ENCODE measurements around the gene PGAM2.

Gene PGAM2

DNA sequence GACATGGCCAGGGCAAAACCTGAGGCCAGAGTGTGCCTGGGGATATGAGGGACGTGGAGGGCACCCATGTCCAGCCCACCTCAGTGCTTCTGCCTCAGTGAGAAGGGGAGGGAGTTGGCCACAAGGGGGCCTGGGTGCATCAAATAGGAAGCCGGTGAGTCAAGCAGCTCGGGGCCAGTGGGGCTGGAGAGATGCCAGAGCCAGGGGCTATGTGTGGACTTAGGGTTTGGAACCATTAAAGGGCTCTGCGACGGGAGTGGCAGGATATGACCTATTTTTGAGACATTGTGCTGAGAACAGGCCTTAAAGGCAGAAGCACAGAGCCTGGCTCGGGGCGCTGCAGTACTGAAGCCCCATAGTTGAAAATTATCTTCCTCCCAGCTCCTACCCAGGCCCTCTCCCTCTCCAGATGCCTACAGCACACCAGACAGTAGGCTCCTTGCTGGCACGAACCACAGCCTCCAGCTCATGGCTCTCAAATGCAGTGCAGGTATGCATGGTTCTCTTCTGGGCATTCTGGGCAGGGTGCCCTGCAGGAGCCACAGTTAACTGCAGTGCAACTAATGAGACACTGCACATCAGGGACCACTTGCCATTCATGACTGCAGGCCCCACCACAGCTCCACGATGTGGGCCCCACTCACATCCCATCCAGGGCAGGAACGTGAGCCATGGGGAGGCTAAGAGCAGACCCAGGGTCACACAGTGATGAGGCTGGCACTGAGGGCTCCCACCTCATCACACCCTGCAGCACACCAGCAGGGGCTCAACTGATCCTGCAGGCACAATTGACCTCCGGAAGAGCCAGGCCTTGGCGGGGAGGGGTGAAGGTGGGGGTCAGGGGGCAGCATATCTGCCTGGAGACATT, 7.2 kb upstream of the PGAM2 start:
- peak; percentile 96 for DNase-seq (ENCODE audit: low spot score)
- H3K4me1 ChIP-seq (ENCODE audit: insufficient read depth, poor library complexity, severe bottlenecking), result peaks cover 34% of the 10 kb centered on the region
- H3K27me3 ChIP-seq (ENCODE audit: insufficient read depth, poor library complexity, severe bottlenecking), result no peaks in the 10 kb centered on the region
- H3K36me3 ChIP-seq (ENCODE audit: low read depth), result peaks cover 26% of the 10 kb centered on the region
- TF ChIP-seq, protein P1, sequence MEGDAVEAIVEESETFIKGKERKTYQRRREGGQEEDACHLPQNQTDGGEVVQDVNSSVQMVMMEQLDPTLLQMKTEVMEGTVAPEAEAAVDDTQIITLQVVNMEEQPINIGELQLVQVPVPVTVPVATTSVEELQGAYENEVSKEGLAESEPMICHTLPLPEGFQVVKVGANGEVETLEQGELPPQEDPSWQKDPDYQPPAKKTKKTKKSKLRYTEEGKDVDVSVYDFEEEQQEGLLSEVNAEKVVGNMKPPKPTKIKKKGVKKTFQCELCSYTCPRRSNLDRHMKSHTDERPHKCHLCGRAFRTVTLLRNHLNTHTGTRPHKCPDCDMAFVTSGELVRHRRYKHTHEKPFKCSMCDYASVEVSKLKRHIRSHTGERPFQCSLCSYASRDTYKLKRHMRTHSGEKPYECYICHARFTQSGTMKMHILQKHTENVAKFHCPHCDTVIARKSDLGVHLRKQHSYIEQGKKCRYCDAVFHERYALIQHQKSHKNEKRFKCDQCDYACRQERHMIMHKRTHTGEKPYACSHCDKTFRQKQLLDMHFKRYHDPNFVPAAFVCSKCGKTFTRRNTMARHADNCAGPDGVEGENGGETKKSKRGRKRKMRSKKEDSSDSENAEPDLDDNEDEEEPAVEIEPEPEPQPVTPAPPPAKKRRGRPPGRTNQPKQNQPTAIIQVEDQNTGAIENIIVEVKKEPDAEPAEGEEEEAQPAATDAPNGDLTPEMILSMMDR (IDR thresholded peaks at IDR 0.05; ENCODE audit: poor library complexity, severe bottlenecking), result peak; percentile 89
- peak; percentile 57 for ATAC-seq (ENCODE audit: low read depth)
- peak overlapping the region; percentile 23 for H3K4me3 ChIP-seq (ENCODE audit: severe bottlenecking)
- peak overlapping the region; percentile 97 for H3K27ac ChIP-seq (ENCODE audit: poor library complexity, severe bottlenecking)
- H3K9me3 ChIP-seq (ENCODE audit: severe bottlenecking), result no peaks in the 10 kb centered on the region

DNA sequence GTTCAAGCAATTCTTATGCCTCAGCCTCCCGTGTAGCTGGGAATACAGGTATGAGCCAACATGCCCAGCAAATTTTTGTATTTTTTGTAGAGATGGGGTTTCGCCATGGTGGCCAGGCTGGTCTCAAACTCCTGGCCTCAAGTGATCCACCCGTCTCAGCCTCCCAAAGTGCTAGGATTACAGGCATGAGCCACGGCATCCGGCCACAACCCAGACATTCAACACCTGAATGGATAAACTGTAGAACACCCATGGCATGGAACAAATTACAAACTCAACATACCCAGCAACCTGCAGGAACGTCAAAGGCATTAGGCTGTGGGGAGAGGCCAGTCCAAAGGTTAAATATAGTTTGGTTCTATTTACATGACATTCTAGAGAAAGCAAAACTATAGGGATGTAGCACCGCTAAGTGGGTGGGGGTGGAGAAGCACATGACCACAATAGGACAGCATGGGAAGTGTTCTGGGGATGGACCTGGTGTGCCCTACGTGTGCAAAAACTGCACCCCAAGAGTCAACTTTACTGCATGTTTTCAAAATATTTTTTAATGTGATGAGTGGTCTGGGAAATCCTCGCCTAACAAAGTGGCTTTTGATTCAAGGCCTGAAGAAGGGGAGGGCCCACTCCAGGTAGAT, 6.5 kb upstream of the PGAM2 start:
- DNase-seq (ENCODE audit: low spot score), result peak; percentile 34
- Histone ChIP-seq H3K4me3 (ENCODE audit: severe bottlenecking) (no peak overlapping the region), H3K27ac (ENCODE audit: poor library complexity, severe bottlenecking) (peak overlapping the region; percentile 97), H3K36me3 (ENCODE audit: low read depth) (peaks cover 23% of the 10 kb centered on the region), H3K4me1 (ENCODE audit: insufficient read depth, poor library complexity, severe bottlenecking) (peaks cover 34% of the 10 kb centered on the region), H3K27me3 (ENCODE audit: insufficient read depth, poor library complexity, severe bottlenecking) (no peaks in the 10 kb centered on the region), H3K9me3 (ENCODE audit: severe bottlenecking) (no peaks in the 10 kb centered on the region)
- no peak for ATAC-seq (ENCODE audit: low read depth)
- TF ChIP-seq, protein P1 (IDR thresholded peaks at IDR 0.05; ENCODE audit: poor library complexity, severe bottlenecking), result no peak

DNA sequence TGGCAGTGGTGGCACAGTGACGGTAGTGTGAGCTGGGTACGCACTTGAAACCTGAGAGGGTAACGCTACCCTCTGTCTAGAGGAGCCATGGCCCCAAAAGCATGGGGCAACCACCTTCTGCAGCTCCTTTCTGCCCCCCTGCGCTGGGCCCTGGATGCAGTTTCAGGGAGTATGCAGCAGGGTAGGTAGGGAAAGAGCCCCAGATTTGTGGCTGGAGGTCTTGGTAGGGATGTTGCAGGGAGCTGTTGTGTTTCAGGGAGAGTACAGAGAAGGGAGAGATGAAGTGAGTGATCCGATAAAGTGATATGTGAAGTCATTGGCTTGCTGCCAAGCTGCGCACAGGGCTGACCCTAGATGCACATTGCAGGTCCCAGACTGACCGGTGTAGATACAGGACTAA, 2.7 kb upstream of the PGAM2 start:
- Histone ChIP-seq H3K27ac (ENCODE audit: poor library complexity, severe bottlenecking) (no peak overlapping the region), H3K4me1 (ENCODE audit: insufficient read depth, poor library complexity, severe bottlenecking) (peaks cover 30% of the 10 kb centered on the region), H3K9me3 (ENCODE audit: severe bottlenecking) (no peaks in the 10 kb centered on the region), H3K36me3 (ENCODE audit: low read depth) (peaks cover 6% of the 10 kb centered on the region), H3K4me3 (ENCODE audit: severe bottlenecking) (no peak overlapping the region), H3K27me3 (ENCODE audit: insufficient read depth, poor library complexity, severe bottlenecking) (no peaks in the 10 kb centered on the region)
- peak; percentile 30 for DNase-seq (ENCODE audit: low spot score)
- TF ChIP-seq, protein P1 (IDR thresholded peaks at IDR 0.05; ENCODE audit: poor library complexity, severe bottlenecking), result no peak
- ATAC-seq (ENCODE audit: low read depth), result no peak

DNA sequence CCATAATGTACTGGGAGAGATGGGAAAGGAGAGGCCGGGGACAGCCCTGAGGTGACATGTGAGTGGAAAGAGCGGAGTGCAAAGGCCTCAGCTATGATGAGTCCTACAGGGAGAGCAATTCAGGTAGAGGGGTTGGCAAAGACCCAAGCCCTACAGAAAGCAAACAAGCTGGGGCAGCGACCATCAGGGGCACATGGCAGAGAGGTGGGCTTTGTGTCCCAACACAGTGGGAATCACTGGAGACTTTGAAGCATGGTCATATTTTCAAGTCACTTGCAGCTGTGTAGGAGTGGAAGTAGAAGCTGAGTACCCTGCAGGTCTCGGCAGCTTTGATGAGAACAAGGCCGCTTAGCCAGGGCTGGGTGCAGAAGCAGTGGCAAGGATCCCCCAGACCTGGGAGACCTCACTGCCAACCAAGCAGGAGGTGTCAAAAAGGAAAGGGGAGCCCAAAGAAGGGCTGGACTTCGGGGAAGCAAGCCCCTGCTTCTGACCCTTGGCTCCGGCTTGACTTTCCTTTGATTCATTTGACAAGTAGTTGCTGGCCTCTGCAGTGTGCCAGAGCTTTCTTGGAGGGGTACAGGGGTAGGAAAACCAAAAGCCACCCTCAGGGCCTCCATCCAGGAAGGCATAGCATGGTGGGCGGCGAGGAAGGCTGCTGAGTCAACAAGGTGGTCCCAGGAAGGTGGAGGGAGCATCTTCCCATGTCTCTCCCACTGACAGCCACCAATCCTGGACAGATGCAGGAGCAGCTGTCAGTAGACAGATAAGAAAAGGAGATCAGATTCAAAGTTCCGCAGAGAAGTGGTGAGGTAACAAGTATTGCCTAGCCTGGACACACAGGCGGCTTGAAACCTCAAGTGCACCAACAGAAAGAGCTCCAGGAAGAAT, 1.9 kb upstream of the PGAM2 start:
- TF ChIP-seq, protein P1 (IDR thresholded peaks at IDR 0.05; ENCODE audit: poor library complexity, severe bottlenecking), result no peak
- Histone ChIP-seq H3K27ac (ENCODE audit: poor library complexity, severe bottlenecking) (no peak overlapping the region), H3K4me1 (ENCODE audit: insufficient read depth, poor library complexity, severe bottlenecking) (peaks cover 22% of the 10 kb centered on the region), H3K9me3 (ENCODE audit: severe bottlenecking) (no peaks in the 10 kb centered on the region), H3K36me3 (ENCODE audit: low read depth) (no peaks in the 10 kb centered on the region), H3K4me3 (ENCODE audit: severe bottlenecking) (no peak overlapping the region), H3K27me3 (ENCODE audit: insufficient read depth, poor library complexity, severe bottlenecking) (no peaks in the 10 kb centered on the region)
- DNase-seq (ENCODE audit: low spot score) (peak; percentile 38), ATAC-seq (ENCODE audit: low read depth) (no peak)

All from RWPE2 (cell line).